Panc1 (cell line): ENCODE data around the gene KCNC4. TPM values are rescaled to one million over a fixed set of nuclear protein-coding genes. Genes with fewer than 3 reads are reported as not detected.

Experiments used
- ATAC-seq: fragments of 200-7000 bp; cut with Tn5 transposase; 2 replicates; pipeline ENCODE4 v1.9.1; 2020; ENCODE audit warnings: mild to moderate bottlenecking, moderate library complexity
- BruUV-seq: library from RNA; stranded (reverse); fragments of 400-500 nt; replicated peaks from 2 replicates; lab custom pipeline; 2021; lab: Mats Ljungman, UMichigan
- CTCF ChIA-PET: fragments of 300-600 bp; sonication (Branson Sonifier 250); formaldehyde crosslinking; loops from one replicate; lab custom pipeline; 2022; ENCODE audit warnings: antibody characterized with exemption; lab: Charles Lee
- POLR2A ChIA-PET: fragments of 300-600 bp; sonication (Branson Sonifier 250); formaldehyde crosslinking; loops from one replicate; lab custom pipeline; 2022; ENCODE audit warnings: antibody characterized with exemption; lab: Charles Lee
- DNase-seq: peaks from one replicate; pipeline ENCODE4 v3.0.0-alpha.2; 2010; ENCODE audit warnings: low read depth, low spot score
- H3K27ac ChIP-seq: 2 replicates; pipeline ENCODE4 v1.5.1; 2011; ENCODE audit warnings: mild to moderate bottlenecking, low read length, inconsistent platforms
- H3K27me3 ChIP-seq: fragments of 200-500 bp; sonication (Bioruptor generic); 2 replicates; pipeline ENCODE4 v1.6.0; 2014; ENCODE audit warnings: low read length, inconsistent platforms; ENCODE audit not compliant: control insufficient read depth, insufficient read depth
- H3K36me3 ChIP-seq: fragments of 200-500 bp; sonication (Bioruptor generic); 2 replicates; pipeline ENCODE4 v1.5.1; 2014; ENCODE audit warnings: inconsistent platforms, mild to moderate bottlenecking, low read length, moderate library complexity; ENCODE audit not compliant: control insufficient read depth, insufficient read depth
- H3K4me1 ChIP-seq: 2 replicates; pipeline ENCODE4 v1.5.1; 2011; ENCODE audit warnings: inconsistent platforms, mild to moderate bottlenecking, low read length, moderate library complexity; ENCODE audit not compliant: control insufficient read depth, insufficient read depth
- H3K4me3 ChIP-seq, 2 experiments: 2 replicates each; pipeline ENCODE4 v1.5.1; 2011 to 2012; ENCODE audit warnings: low read depth in 2 of 2, low read length in 2 of 2, mild to moderate bottlenecking in 2 of 2, inconsistent platforms in 1 of 2, moderate library complexity in 1 of 2
- H3K9me3 ChIP-seq: fragments of 200-500 bp; sonication (Bioruptor generic); 2 replicates; pipeline ENCODE4 v1.5.1; 2014; ENCODE audit warnings: low read depth, mild to moderate bottlenecking, inconsistent platforms, low read length, moderate library complexity; ENCODE audit not compliant: control insufficient read depth, insufficient read depth
- CTCF ChIP-seq: fragments of 450-650 bp; IDR thresholded peaks from 2 replicates; pipeline ENCODE4 v1.5.1; 2017; ENCODE audit warnings: mild to moderate bottlenecking
- POLR2AphosphoS5 ChIP-seq: IDR thresholded peaks from 2 replicates; pipeline ENCODE4 v1.6.1; 2012; ENCODE audit warnings: mild to moderate bottlenecking, low read depth, low read length, moderate library complexity
- REST ChIP-seq, 2 experiments: IDR thresholded peaks; 2 replicates each; pipeline ENCODE4 v1.6.1; 2011 to 2012; ENCODE audit warnings: low read depth in 2 of 2, control low read depth in 1 of 2, low read length in 1 of 2, mild to moderate bottlenecking in 1 of 2, moderate library complexity in 1 of 2; ENCODE audit not compliant: insufficient read depth in 1 of 2
- SIN3A ChIP-seq: IDR thresholded peaks from 2 replicates; pipeline ENCODE4 v1.6.1; 2012; ENCODE audit warnings: low read depth, mild to moderate bottlenecking, low read length, moderate library complexity, borderline replicate concordance; ENCODE audit not compliant: insufficient read depth
- TCF7L2 ChIP-seq: IDR thresholded peaks from 2 replicates; pipeline ENCODE4 v1.6.1; 2011; ENCODE audit warnings: mild to moderate bottlenecking, low read depth, low read length, inconsistent platforms
- in situ Hi-C: cut with HindIII; loops from 2 replicates; pipeline ENCODE4 v1.10.0; 2016; ENCODE audit warnings: low sequenced_read_pairs, low pct_unique_long_range_greater_than_20kb
- intact Hi-C: fragments of 100-400 bp; cut with micrococcal nuclease; formaldehyde crosslinking; loops from one replicate; pipeline ENCODE4 v1.10.0; 2022; ENCODE audit not compliant: unreplicated experiment
- total RNA-seq: library from RNA; stranded (reverse); gene quantifications from one replicate; pipeline ENCODE4 v1.2.1, GENCODE V29; 2021; ENCODE audit not compliant: unreplicated experiment

KCNC4 gene
- total RNA-seq, 1 experiment from 2014 or later, result 15.4 TPM

- Histone ChIP-seq H3K36me3 (no peaks in the 10 kb centered on the region), H3K27ac (no peak overlapping the region), H3K27me3 (no peaks in the 10 kb centered on the region), H3K9me3 (no peaks in the 10 kb centered on the region), H3K4me3 (no peak overlapping the region), H3K4me1 (peaks cover 10% of the 10 kb centered on the region)
- in situ Hi-C loops (no loop called here), intact Hi-C loops (no loop called here)
- no peak for TF ChIP-seq TCF7L2
- no peak for TF ChIP-seq REST (IDR thresholded peaks at IDR 0.05; ENCODE audit: insufficient read depth in 1 of 2, low read depth in 2 of 2, low read length in 1 of 2)
- no peak for TF ChIP-seq POLR2AphosphoS5
- TF ChIP-seq CTCF, result no peak
- no peak for TF ChIP-seq SIN3A
- ATAC-seq (no peak), DNase-seq (no peak)
- no TSS peak for BruUV-seq
- ChIA-PET POLR2A (interaction anchor here (0.6 kb wide), 1 partner anchor 64 kb away, joined by 8 read pairs; no protein-coding TSS in a partner anchor), CTCF (no interaction called here)
Observed at GRCh38 chr1:110228381-110228780, 18.3 kb downstream of the KCNC4 start.

GRCh38 chr1:110228869-110229268 is 18.8 kb downstream of the KCNC4 start:
- in situ Hi-C loops, result no loop called here
- Histone ChIP-seq H3K9me3 (no peaks in the 10 kb centered on the region), H3K27ac (no peak overlapping the region), H3K27me3 (no peaks in the 10 kb centered on the region), H3K4me3 (no peak overlapping the region), H3K4me1 (peaks cover 10% of the 10 kb centered on the region), H3K36me3 (no peaks in the 10 kb centered on the region)
- TF ChIP-seq CTCF (no peak), REST (IDR thresholded peaks at IDR 0.05; ENCODE audit: insufficient read depth in 1 of 2, low read depth in 2 of 2, low read length in 1 of 2) (no peak), TCF7L2 (no peak), POLR2AphosphoS5 (no peak), SIN3A (no peak)
- intact Hi-C loops, result no loop called here
- DNase-seq (no peak), ATAC-seq (no peak)
- POLR2A ChIA-PET, result interaction anchor here (0.6 kb wide), 1 partner anchor 63 kb away, joined by 8 read pairs; no protein-coding TSS in a partner anchor
- CTCF ChIA-PET, result no interaction called here
- no TSS peak for BruUV-seq
